CD14-positive monocyte (primary cell): ENCODE measurements around the gene FAM193A. TPM values are rescaled to one million over a fixed set of nuclear protein-coding genes. Genes with fewer than 3 reads are reported as not detected.
"Not testable (repeated sequence)": the region's sequence is repeated elsewhere in the genome, so short reads cannot be mapped to it uniquely, and the experiment has no call there.

ENCODE experiments used
- DNase-seq, 3 donors: peaks; one replicate each; pipeline ENCODE4 v3.0.0-alpha.2; 2011 to 2022
- H2AFZ ChIP-seq: 2 replicates; pipeline ENCODE4 v1.6.0; 2012; ENCODE audit warnings: mild to moderate bottlenecking, low read depth, low read length, inconsistent platforms; ENCODE audit not compliant: insufficient read depth, poor library complexity, severe bottlenecking
- H3K27ac ChIP-seq, 2 donors: 1 replicate in 1 of 2; 2 replicates in 1 of 2; pipeline ENCODE4 v1.5.1; 2012 to 2013; ENCODE audit warnings: low read length in 2 of 2, control low read depth in 1 of 2, inconsistent platforms in 1 of 2, low read depth in 1 of 2, mild to moderate bottlenecking in 1 of 2
- H3K27me3 ChIP-seq, 2 donors: one replicate each; pipeline versions ENCODE4 v1.6.0 to v1.6.1; 2011 to 2013; ENCODE audit warnings: low read length in 2 of 2; ENCODE audit not compliant: control insufficient read depth in 2 of 2, insufficient read depth in 2 of 2
- H3K36me3 ChIP-seq, 2 donors: replicated peaks in 1 of 2; 1 replicate in 1 of 2; 2 replicates in 1 of 2; pipeline versions ENCODE4 v1.5.1 to v1.6.1; 2012 to 2013; ENCODE audit warnings: low read length in 2 of 2, control low read depth in 1 of 2, inconsistent platforms in 1 of 2, mild to moderate bottlenecking in 1 of 2; ENCODE audit not compliant: insufficient read depth in 2 of 2, control insufficient read depth in 1 of 2
- H3K4me1 ChIP-seq, 2 donors: 1 replicate in 1 of 2; 2 replicates in 1 of 2; pipeline versions ENCODE4 v1.5.1 to v1.6.1; 2012 to 2013; ENCODE audit warnings: low read length in 2 of 2, control low read depth in 1 of 2, inconsistent platforms in 1 of 2, mild to moderate bottlenecking in 1 of 2, moderate library complexity in 1 of 2; ENCODE audit not compliant: insufficient read depth in 2 of 2, control insufficient read depth in 1 of 2
- H3K4me2 ChIP-seq: replicated peaks from 2 replicates; pipeline ENCODE3; 2012; ENCODE audit warnings: low read length, moderate library complexity, mild to moderate bottlenecking; ENCODE audit not compliant: poor library complexity, severe bottlenecking; ENCODE audit errors: extremely low read depth
- H3K4me3 ChIP-seq, 3 experiments: fragments of 200-600 bp in 1 of 3; sonication (generic) in 1 of 3; replicated peaks in 1 of 3; 1 replicate in 2 of 3; 2 replicates in 1 of 3; pipeline ENCODE4 v1.5.1; 2011 to 2013; ENCODE audit warnings: low read length in 3 of 3, mild to moderate bottlenecking in 3 of 3, control low read depth in 2 of 3, low read depth in 2 of 3, inconsistent platforms in 1 of 3, moderate library complexity in 1 of 3
- H3K79me2 ChIP-seq: 2 replicates; pipeline ENCODE4 v1.6.0; 2012; ENCODE audit warnings: mild to moderate bottlenecking, control low read depth, inconsistent platforms, low read length, moderate library complexity; ENCODE audit not compliant: insufficient read depth
- H3K9ac ChIP-seq: 2 replicates; pipeline ENCODE4 v1.6.0; 2017; ENCODE audit warnings: low read length, mild to moderate bottlenecking; ENCODE audit not compliant: insufficient read depth, poor library complexity, severe bottlenecking
- H3K9me3 ChIP-seq, 2 donors: replicated peaks in 1 of 2; 1 replicate in 1 of 2; 2 replicates in 1 of 2; pipeline versions ENCODE4 v1.5.1 to v1.6.1; 2012 to 2013; ENCODE audit warnings: low read length in 2 of 2, control low read depth in 1 of 2; ENCODE audit not compliant: control insufficient read depth in 1 of 2, insufficient read depth in 1 of 2
- H4K20me1 ChIP-seq: 2 replicates; pipeline ENCODE4 v1.6.0; 2012; ENCODE audit warnings: mild to moderate bottlenecking, low read length, control low read depth, moderate library complexity; ENCODE audit not compliant: insufficient read depth
- H3K27ac Mint-ChIP-seq, 7 donors: one replicate each; pipeline ENCODE4 v1.8.0; 2020; ENCODE audit warnings: mild to moderate bottlenecking in 7 of 7, mixed read lengths in 7 of 7, moderate library complexity in 6 of 7, inconsistent platforms in 2 of 7
- H3K27me3 Mint-ChIP-seq, 3 donors: one replicate each; pipeline ENCODE4 v1.8.0; 2021 to 2022; ENCODE audit warnings: low read depth in 3 of 3, mild to moderate bottlenecking in 3 of 3, mixed read lengths in 3 of 3, moderate library complexity in 3 of 3, inconsistent platforms in 1 of 3
- H3K36me3 Mint-ChIP-seq, 2 donors: one replicate each; pipeline ENCODE4 v1.8.0; 2020; ENCODE audit warnings: mixed read lengths in 2 of 2, inconsistent platforms in 1 of 2, mild to moderate bottlenecking in 1 of 2
- H3K4me1 Mint-ChIP-seq: one replicate; pipeline ENCODE4 v1.8.0; 2020; ENCODE audit warnings: mild to moderate bottlenecking, mixed read lengths
- H3K4me3 Mint-ChIP-seq, 2 donors: one replicate each; pipeline ENCODE4 v1.8.0; 2020; ENCODE audit warnings: mild to moderate bottlenecking in 2 of 2, mixed read lengths in 2 of 2, moderate library complexity in 1 of 2
- H3K9me3 Mint-ChIP-seq, 7 donors: one replicate each; pipeline ENCODE4 v1.8.0; 2020 to 2022; ENCODE audit warnings: mixed read lengths in 7 of 7, mild to moderate bottlenecking in 6 of 7, moderate library complexity in 6 of 7, inconsistent platforms in 2 of 7
- CTCF ChIP-seq: fragments of 200-600 bp; IDR thresholded peaks from one replicate; pipeline ENCODE4 v1.8.0; 2022; ENCODE audit warnings: antibody characterized with exemption, mild to moderate bottlenecking
- WGBS: methylation state at CpG from one replicate; pipeline ENCODE4 v1.1.5; 2013; ENCODE audit warnings: missing lambda C conversion rate; ENCODE audit not compliant: insufficient coverage; 5-methylcytosine and 5-hydroxymethylcytosine counted together
- intact Hi-C, 2 donors: fragments of 100-400 bp; cut with micrococcal nuclease; formaldehyde crosslinking; loops; one replicate each; pipeline versions ENCODE4 v1.15.0 to v1.15.1; 2023
- polyA plus RNA-seq, 3 donors: library from polyadenylated mRNA; depleted of rRNA in 1 of 3; unstranded in 2 of 3; stranded (reverse) in 1 of 3; fragments of 300-500 nt in 2 of 3; fragments of >200 nt in 1 of 3; fragmentation: Illumina TruSeq in 2 of 3; gene quantifications; 1 replicate in 2 of 3; 2 replicates in 1 of 3; pipeline ENCODE4 v1.2.3, GENCODE V29; 2012 to 2021

Gene FAM193A
- polyA plus RNA-seq, 3 donors: 0.66 to 11.8 (median 0.82) TPM

DNA sequence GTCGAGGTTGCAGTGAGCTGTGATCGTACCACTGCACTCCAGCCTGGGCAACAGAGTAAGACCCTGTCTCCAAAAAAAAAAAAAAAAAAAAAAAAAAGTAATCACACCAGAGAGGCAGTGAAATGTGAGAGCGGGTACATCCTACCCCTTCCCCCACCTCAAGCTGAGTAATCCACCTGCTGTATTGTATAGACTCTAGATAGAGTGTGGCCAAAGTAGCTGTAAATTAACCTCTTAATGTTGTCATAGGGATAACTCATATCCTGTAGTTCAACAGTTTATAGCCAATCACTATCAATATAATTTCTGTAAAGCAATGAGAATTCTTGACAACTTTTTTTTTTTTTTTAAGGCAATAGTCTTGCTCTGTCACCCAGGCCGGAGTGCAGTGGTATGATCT lies 188.9 kb downstream of the FAM193A start:
- Histone ChIP-seq H3K4me1 (no peaks in the 10 kb centered on the region), H3K4me3 (no peak overlapping the region), H3K9me3 (no peaks in the 10 kb centered on the region), H2AFZ (no peak overlapping the region), H4K20me1 (peaks cover 10% of the 10 kb centered on the region), H3K27me3 (no peaks in the 10 kb centered on the region), H3K79me2 (no peaks in the 10 kb centered on the region), H3K27ac (no peak overlapping the region), H3K36me3 (peaks cover 21 to 70% of the 10 kb centered on the region in 2 donors), H3K9ac (no peak overlapping the region), H3K4me2 (no peak overlapping the region)
- H3K27me3 Mint-ChIP-seq: peaks cover 0 to 3% (median 2%) of the 10 kb centered on the region in 3 donors
- TF ChIP-seq CTCF: no peak
- WGBS: 80% methylated on average over 1 of the region's 4 CpGs
- H3K4me1 Mint-ChIP-seq: peaks cover 3% of the 10 kb centered on the region
- DNase-seq: no peak
- no peaks in the 10 kb centered on the region for H3K9me3 Mint-ChIP-seq
- H3K4me3 Mint-ChIP-seq: no peak overlapping the region
- intact Hi-C loops: no loop called here
- no peak overlapping the region for H3K27ac Mint-ChIP-seq
- peaks cover 48 to 66% of the 10 kb centered on the region in 2 donors for H3K36me3 Mint-ChIP-seq

DNA sequence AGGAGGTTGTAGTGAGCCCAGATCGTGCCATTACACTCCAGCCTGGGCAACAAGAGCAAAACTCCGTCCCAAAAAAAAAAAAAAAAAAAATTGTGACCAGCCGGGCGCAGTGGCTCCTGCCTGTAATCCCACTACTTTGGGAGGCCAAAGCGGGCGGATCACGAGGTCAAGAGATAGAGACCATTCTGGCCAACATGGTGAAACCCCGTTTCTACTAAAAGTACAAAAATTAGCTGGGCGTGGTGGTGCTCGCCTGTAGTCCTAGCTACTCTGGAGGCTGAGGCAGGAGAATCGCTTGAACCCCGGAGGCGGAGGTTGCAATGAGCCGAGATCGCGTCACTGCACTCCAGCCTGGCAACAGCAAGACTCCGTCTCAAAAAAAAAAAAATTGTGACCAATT lies 190.4 kb downstream of the FAM193A start:
- H3K4me3 ChIP-seq, H3K4me1 Mint-ChIP-seq, H2AFZ ChIP-seq, H3K4me1 ChIP-seq, intact Hi-C loops, H3K4me2 ChIP-seq, H3K9me3 ChIP-seq, H3K27ac ChIP-seq, H4K20me1 ChIP-seq, H3K27me3 Mint-ChIP-seq, H3K27me3 ChIP-seq, DNase-seq, H3K4me3 Mint-ChIP-seq, H3K9ac ChIP-seq, H3K9me3 Mint-ChIP-seq, H3K27ac Mint-ChIP-seq, H3K79me2 ChIP-seq: not testable (repeated sequence)
- H3K36me3 ChIP-seq: peaks cover 21 to 64% of the 10 kb centered on the region in 2 donors
- H3K36me3 Mint-ChIP-seq: peaks cover 43 to 65% of the 10 kb centered on the region in 2 donors
- 96% methylated on average over 14 of the region's 17 CpGs for WGBS
